ENCODE data around the gene SMAD1.

Gene SMAD1

DNA sequence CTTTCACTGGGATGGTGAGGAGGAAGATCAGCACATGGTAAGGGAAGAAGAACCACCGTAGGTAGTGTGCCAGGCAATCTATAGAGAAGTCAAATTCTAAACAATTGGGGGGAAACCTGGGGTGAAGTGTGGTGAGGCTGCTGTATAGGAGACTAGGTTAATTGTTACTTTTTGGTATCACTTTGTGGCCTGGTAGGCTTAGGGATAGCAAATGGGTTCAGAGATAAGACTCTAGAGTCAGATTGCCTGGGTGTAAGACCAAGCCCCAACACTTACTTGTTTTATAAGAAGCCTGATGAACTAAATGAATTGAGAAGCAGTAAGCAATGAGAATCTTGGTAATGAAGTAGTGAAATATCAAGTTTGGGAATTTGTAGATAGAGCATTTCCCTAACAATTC lies 8.7 kb downstream of the SMAD1 start:
- no peak for DNase-seq

DNA sequence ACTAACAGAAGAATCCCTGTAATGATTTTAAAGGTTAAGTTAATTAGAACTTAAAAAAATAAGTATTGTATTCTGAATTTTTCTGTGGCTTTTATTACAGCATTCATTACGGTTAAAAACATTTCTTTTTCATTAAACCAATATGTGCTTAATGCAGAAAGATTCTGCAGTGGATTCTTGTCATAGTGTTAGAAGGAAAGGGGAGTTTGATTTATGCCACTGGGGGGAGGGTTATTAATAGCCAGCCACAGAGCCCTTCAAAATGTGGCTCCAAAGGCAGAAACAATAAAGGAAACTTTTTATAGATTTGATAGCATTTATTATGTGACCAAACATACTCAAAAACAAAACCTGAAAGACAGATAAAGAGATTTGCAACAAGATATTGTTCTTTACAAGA lies 9.1 kb downstream of the SMAD1 start:
- no peak for DNase-seq

DNA sequence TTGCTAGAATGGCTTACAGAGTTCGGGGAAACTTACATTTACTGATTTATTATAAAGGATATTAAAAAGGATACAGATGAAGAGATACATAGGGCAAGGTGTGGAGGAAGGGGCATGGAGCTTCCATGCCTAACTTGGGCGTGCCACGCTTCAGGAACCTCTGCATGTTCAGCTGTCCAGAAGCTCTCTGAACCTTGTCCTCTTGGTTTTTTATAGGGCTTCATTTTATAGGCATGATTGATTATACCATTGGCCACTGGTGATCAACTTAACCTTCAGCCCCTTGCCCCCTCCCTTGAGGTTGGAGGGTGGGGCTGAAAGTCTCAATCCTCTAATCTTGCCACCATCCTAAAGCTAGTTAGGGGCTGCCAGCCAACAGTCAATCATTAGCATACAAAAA lies 10.7 kb downstream of the SMAD1 start:
- no peak for DNase-seq

DNA sequence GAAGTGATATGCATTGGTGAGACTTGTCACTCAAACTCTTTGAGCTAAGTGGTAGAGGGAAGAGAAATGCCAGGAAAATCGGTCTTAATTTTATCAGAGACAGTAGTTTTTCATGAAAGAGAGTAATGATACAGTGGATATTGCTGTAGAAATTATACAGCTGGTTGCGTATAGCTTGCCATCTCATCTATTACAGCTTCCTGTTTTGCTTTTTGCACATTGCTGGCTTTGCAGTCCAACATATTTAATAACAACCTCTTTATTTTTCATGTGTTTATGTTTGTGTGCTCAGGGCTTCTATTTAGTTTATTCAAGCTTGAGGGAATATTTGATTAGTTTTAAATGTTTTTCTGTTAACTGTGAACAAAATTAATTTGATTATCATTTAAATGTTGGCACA lies 11.5 kb downstream of the SMAD1 start:
- no peak for DNase-seq

DNA sequence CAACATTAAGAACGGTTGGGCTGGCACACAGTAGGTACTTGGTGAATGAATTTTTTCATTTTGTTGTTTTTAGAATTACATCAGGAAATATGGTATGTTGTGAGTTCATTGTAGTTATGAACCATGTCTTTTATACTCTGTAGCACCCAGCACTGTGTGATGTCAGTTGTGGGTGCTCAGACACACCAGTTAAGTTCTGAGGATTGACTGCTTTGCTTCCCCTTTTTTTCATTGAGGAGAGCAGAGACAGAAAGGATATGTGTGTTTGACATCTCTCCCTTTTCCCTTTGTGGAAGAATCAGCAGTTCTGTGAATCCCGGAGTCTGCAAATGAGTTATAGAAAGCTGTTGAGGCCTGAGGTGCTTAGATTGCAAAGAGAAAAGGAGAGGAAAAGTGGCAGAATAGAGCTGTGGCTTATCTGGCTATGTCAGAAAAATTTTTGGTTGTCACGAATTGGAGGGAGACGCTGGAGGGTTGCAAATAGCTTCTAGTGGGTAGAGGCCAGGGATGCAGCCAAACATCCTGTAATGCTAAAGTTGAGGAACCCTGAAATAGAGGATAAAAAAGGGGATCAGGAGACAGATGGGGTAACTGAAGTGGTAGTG lies 13.1 kb downstream of the SMAD1 start:
- DNase-seq = no peak

DNA sequence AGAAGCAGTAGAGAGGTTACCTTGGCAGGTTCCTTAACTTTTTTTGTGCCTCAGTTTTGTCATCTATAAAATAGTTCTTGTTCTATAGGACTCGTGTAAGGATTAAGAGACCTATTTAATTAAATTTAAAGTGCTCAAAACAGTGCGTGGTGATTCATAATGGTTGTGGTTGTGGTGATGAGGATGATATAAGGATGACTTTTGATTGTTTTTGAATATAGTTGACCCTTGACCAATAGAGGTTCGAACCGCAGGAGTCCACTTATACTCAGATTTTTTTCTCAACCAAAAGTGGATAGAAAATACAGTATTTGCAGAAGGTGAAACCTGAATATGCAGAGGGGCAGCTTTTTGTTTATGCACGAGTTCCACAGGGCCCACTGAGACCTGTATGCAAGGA lies 14.6 kb downstream of the SMAD1 start:
- DNase-seq = no peak

DNA sequence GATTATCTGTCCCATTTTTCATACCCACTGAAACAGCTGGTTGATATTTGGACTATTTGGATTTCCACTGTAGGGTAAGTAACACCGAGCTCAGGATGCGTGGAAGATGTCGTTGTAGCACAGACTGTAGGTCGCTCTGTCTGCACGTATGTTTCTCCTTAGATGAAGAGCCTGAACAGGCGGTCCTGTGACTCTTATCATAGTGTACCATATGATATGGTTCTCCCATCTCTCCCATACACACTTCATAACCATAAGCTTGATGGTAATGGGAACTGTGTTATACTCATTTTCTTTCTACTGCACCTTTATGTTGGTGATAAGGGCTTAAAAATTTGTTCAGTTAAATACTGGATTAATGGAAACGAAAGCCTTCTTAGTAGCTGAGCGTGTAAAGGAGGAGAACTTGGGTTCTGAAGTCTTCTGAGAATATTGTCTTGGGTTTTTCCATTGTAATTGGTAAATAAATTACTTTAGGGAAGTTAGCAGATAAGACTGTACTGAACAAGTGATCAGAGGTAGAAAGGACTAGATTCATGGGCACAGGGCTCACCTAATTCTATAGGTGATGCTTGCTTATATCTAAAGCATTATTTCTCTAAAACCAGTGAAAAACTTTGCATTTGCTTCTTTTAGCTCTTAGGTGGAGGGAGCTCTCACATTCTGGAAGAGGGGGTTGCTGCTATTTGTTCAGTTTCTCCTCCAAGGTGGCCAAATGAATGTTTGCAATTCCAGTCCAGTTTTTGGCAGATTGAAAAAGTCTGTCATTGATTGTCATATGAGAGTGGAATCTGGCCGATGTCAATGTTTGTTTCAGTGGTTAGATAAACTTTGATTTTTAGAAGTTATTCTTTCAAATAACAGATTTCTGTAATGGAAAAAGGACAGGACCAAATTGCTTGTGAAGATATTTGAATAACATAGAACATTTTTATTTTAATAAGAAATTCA lies 15.8 kb downstream of the SMAD1 start:
- DNase-seq = no peak

DNA sequence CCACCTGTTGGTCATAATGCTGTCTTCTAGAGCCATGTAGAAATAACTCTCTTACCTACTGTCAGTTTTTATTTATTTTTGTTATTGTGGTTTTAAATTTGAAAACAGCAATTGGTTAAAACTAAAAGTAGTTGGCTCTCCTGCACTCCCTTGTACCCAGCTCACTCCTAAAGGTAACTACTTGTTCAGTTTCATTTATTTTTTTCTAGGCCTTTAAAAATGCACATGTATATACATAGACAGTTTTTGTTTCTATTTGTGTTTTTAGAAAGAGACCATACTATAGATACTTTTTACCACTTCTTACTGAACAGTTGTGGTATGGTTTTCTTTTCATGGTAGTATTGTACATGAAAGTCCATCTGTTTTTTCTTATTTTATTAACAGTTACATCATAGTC lies 16.8 kb downstream of the SMAD1 start:
- no peak for DNase-seq

DNA sequence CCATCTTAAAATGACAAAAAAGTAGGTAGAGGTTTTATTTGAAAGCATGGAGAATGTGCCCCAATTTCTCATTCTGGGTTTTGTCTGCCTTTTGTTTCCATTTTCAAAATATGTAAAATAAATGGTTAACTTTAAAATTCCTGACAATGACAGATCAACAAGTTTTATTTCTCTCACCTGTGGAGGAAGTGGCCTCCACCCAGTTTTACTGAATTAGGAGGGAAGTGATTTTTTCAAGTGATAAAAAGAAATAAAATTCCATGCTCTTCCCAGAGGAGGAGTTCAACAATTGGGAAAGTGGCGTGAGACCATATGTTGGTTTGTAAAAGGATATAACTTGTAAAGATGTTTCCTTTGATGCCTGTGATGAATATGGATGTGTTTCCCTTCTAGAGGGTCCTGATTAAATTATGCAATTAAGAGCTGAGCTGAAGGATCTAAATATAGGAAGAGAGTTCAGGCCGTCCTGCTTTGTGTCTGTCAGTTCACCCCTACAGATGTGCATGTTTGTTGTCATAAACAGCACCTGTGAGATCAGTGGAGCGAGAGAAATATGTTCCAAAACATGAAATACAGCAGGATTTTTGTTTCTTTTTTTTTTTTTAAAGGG lies 19.5 kb downstream of the SMAD1 start:
- no peak for DNase-seq

DNA sequence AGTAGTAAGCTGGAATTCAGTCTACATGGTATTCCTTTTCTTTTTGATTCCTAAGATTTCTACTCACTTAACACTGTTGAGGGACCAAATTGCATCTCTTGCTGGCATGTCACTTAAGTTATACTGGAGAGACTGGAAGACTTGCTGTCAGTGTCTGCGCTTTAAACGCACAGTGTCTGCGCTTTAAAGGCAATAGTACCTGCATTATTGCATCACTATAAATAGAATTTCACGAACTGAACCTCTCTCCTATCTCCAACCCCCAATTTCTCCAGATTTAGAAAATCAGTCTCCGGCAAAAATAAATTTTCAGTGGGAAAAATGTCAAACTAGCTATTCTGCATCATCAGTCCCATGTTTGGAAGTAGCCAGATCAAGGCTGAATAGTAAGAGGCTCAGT lies 21.2 kb downstream of the SMAD1 start:
- no peak for DNase-seq

DNA sequence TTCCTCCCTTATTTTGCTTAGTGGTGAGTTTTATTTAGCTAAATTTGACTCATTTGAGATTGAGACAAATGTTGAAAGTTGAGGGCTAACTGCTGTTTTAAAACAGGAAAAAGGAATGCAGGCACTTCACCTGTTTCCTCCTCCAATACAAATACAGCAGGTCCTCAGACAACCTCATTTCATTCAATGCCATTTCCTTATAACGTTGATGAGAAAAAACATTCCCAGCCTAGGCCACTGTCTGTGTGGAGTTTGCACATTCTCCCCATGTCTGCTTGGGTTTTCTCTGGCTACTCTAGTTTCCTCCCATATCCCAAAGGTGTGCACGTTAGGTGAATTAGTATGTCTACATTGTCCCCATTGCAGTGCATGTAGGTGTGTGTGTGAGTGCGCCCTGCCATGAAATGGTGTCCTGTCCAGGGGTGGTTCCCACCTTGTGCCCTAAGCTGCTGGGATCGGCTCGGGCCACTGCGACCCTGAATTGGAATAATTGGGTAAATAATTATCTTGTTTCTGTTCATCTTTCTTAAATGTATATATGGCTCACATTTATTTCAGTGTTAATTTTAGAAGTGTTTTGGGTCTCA lies 21.9 kb downstream of the SMAD1 start:
- no peak for DNase-seq

DNA sequence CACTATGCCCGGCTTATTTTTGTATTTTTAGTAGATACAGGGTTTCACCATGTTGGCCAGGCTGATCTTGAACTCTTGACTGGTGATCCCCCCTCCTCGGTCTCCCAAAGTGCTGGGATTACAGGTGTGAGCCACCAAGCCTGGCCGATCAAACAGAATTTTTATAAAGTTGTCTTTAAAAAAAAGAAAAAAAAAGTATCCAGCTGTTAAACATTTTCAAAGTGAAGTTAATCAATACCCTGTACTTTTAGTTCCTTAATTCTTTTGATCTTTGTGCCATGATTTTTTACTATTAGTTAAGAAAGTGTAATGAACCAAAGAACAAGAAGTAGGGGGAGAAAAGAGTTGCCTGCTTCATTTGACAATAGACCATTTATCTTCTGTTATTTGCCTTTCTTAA lies 24.3 kb downstream of the SMAD1 start:
- no peak for DNase-seq

DNA sequence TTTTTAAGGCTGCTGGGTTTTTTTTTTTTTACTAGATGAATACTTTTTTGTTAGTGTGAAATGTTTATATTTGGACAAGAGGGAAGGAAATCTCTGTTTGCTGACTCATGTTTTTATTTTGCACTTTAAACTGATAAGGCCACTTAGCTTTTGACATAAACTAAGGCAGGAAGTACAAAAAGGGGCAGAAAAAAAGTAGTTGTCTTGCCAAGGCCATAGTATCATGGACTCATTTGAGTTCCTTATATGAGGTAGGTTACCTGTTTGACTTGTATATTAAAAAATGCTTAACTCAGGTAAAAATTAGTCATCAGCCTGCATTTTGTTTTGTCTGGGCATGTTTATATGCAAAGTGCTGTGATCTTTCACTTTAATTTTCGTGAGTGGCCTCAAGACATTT lies 26.0 kb downstream of the SMAD1 start:
- no peak for DNase-seq

DNA sequence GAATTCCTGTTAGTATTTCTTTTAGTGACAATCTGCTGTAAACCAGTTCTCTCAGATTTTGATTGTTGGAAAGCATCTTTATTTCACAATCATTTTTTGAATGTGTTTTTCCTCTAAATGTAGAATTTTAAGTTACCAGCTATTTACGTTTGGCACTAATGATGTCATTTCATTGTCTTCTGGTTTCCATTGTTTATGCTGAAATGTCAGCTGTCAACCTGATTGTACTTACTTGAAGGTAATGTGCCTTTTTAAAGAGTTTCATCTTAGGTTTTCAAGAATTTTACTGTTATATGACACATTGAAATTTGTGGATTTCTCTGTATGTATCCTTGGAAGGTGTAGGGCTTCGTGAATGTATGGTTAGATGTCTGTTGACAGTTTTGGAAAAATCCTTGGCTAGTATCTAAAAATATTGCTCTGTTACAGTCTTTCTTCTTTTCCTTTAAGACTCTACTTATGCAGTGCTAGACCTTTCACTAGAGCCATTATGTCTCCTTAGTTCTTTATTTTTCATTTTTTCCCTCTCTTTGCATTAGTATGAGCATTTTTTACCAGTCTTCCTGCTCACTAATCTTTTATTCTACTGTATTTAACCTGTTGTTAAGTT lies 30.4 kb downstream of the SMAD1 start:
- no peak for DNase-seq

DNA sequence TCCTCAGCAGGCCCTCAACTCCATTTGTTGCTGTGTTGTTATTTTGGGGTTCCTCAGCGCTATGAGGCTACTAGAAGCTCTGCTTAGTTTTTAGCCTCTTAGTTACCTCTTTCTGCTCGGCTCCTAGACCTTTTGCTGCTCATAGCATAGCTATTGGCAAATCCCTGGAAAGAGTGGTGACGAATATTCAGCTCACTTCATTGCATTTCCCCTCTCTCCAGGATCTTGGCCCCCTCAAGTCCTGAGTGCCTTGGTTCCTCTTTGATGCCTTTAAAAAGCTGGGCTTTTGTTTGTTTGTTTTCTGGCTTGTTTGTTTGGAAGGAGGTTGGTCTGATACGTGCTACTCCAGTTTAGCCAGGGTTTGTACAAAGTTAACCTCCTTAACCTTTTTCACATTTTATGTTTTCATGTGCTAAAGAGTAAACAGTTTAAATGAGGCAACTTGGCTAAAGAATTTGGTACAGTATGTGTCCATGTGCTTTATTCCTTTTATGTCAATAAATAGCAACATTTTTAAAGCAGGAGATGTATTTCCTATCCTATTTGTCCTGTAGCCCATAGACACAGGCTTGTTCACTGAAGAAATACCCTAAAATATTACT lies 31.5 kb downstream of the SMAD1 start:
- no peak for DNase-seq

DNA sequence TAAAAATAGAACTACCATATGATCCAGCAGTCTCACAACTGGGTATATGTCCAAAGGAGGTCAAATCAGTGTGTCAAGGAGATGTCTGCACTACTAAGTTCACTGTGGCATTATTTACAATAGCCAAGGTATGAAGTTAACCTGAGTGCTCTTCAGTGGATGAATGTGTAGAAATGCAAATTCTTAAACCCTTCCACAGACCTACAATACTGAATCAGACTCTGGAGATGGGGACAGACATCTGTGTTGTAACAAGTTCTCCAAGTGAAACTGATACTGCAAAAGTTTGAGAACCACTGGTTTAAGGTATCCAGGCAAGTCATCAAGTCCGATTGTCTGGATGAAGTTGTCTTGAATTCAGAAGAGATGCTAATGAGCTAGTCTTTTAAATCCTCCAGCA lies 38.5 kb downstream of the SMAD1 start:
- DNase-seq = no peak

DNA sequence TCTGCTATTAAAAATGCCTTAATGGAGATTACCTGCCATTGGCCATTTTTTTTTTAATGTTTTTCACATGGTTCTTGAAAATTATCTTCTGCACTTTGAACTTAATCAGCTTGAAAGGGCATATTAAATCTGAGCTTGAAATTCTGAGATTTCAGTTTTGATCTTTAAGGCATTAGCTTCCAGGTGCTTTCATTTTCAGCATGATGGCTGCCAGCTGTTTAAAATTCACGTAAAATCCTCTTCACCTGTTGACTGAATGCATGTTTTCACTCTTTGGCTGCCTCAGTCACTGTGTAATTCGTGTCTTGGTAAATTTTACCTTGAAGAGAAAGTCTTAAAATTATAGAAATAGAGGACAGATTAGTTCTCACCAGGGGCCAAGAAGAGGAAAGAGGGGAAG lies 39.6 kb downstream of the SMAD1 start:
- DNase-seq = no peak

DNA sequence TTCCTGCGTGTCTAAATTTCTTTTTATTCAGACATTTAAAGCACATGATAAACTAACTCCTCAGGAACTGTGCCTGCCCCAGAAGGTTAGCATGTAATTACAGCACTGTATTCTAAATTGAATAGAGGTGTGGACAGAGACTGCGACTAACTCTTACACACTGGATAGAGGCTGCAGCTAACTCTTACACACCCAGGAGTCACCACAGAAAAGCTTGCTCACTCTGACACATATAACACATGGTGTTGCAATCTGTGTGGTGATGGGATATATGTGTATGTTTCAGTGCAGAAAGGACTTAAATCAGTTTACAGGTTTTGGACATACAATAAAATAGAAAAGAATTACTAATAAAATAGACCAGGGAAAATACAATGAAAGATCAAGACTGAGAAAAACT lies 41.5 kb downstream of the SMAD1 start:
- no peak for DNase-seq

DNA sequence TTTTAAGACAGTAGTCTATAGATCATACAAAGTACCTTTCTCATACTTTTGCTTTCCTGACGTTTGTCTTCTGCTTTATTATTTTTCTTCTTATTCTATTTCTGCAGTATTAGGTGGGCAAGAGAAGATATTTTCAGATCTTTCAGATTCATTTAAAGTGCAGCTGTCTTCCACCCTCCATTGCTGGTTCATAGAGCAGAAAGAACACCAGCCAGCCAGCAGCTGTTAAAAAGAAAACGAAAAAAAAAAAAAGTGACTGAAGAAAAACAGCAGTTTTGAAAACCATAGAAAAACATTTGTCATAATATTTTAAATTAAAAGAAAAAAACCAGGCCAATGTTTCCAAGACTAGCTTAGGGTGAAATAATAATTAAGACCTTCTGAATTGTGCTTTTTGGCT lies 42.9 kb downstream of the SMAD1 start:
- no peak for DNase-seq

DNA sequence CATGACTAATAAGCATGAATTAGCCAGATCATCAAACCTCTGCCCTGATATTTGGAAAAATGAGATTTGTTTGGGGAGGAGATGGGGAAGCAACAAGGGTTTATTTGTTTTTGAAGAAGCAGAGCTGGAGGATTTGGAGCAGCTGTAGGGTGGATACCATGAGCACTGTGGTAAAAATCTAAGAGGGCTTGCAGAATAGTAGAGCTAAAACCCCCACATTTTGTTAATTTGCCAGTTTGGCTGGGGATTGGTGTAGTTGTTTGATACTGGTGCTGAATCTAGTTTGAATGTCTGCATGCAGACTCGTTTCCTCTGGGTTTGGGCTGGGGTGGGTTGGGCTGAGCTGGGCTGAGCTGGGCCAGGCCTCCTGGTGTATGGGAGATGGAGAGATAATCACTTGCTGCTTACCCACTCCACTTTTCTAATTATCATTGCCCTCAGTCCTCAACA lies 43.7 kb downstream of the SMAD1 start:
- no peak for DNase-seq

DNA sequence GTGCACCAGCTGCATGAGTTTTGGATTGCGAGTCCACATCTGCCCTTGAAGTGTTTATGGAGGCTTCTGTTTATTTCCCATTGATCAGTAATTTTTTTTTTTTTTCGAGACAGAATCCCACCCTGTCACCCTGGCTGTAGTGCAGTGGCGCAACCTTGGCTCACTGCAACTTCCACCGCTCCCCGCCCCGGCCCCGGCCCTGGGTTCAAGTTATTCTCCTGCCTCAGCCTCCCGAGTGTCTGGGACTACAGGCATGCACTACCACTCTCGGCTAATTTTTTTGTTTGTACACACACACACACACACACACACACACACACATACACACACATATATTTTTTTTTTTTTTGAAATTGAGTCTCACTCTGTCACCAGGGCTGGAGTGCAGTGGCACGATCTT lies 46.1 kb downstream of the SMAD1 start:
- DNase-seq = no peak

DNA sequence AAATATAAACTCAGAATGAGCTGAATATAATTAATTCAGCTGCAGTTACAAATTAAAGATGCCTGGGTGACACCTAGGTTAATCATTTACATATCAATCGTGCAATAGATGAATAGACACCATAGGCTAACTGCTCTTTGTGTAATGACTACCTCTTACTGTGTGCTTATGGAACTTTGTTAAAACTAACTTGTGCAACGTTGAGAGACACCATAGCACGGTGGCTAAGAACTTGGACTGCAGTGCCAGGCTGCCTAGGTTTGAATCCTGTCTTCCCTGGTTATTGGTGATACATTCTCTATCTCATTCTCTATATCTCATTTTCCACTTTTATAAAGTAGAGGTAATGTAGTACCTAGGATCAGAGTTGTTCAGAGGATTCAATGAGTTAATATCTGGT lies 46.9 kb downstream of the SMAD1 start:
- DNase-seq = no peak

DNA sequence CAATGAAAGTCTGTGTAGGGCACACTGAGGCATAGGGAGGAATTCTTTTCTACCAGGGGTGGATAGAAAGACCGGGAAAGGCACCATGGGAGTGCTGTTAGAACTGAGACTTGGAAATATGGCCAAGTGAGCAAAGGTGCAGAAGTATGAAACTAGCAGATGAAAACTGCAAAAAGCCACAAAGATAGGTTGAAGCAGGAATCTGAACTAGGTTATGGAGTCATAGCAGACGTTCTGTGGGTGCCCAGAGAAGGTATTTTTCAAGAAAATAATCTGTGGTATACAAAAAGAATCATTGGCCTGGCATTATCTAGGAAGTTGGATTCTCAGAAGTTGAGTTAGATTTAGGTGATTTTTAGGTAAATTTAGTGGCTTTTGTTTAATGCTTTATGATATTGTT lies 48.5 kb downstream of the SMAD1 start:
- no peak for DNase-seq
